Measurements from ENCODE around the gene CITED2.

Gene CITED2

GRCh38 chr6:139381216-139381865, 6.9 kb upstream of the CITED2 start:
- DNase-seq: no peak

- no peak for DNase-seq
These were observed 6.2 kb upstream of the CITED2 start for GRCh38 chr6:139380611-139381010.

DNA sequence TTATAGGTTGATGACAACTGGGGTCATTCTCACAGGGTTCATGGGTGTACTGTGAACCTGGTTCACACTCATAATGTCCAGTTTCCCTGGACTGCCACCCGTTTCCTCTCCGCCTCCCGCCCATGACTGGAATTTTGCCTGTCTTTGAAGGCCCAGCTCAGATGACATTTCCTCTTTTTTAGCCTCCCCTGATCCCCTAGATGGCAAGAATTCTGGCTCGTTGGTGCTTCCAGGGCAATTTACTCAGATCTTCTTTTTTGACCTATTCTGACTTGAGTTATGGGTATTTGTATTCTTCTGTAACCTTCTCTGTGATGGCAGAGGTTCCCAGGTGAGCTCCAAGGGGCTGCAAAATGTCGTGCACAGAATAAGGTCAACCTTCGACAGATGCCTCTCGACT, 5.7 kb upstream of the CITED2 start:
- no peak for DNase-seq

GRCh38 chr6:139378882-139379341, 4.5 kb upstream of the CITED2 start:
- no peak for DNase-seq

DNA sequence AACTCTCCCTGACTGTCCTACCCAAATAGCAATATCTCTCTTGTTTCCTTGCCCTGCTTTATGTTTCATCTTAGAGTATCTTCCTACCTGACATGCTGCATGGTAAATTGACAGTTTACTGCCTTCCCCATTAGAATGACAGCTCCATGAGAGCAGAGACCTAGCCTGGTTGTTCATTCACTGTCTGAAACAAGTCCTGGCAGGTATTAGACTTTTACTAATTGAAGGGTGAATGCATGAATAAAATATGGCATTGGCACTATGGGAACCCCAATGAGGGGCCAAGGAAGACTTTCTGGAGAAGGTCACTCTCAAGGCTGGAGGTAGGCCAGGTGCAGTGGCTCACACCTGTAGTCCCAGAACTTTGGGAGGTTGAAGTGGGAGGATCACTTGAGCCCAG, 3.8 kb upstream of the CITED2 start:
- DNase-seq: no peak

DNA sequence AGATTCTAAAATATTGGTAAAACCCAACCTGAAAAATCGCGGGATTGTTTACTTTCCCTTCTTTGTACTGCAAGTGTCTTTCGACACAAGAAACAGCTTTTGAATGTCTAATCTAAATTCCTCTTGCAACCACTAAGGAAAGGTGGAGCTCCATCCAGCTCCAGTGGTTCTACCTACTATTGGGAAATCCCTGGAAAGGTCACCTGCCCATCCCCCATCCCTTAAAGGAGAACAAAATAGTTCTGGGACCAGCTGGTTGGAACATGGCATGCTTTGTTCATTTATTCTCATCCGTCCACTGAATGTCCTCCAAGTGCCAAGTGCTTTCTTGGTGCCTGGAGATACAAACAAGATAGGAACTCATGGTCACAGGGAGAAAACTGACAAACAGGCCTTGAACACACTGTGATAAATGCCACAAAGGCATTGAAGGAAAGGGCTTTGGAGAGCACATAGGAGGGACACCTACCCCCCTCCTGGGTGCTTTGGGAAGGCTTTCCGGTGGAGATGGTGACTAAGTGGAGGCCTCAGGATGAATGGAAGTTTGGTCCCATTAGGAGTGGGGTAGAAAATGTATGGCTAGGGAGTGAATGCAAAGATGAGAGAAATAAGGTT, 2.3 kb upstream of the CITED2 start:
- no peak for DNase-seq

GRCh38 chr6:139376017-139376330, 1.5 kb upstream of the CITED2 start:
- DNase-seq: no peak

- DNase-seq: peak; percentile 93 to 99
These were observed 973 bp upstream of the CITED2 start for GRCh38 chr6:139375226-139376016.

GRCh38 chr6:139373928-139374356, 506 bp downstream of the CITED2 start:
- no peak for DNase-seq

GRCh38 chr6:139373154-139373927, 1.1 kb downstream of the CITED2 start:
- peak; percentile 57 to 74 for DNase-seq

GRCh38 chr6:139372326-139373153, 1.9 kb downstream of the CITED2 start:
- DNase-seq: peak; percentile 15 to 59

- peak in 1 of 2 experiments; percentile 56 for DNase-seq
These were observed 2.8 kb downstream of the CITED2 start for GRCh38 chr6:139371421-139372203.

DNA sequence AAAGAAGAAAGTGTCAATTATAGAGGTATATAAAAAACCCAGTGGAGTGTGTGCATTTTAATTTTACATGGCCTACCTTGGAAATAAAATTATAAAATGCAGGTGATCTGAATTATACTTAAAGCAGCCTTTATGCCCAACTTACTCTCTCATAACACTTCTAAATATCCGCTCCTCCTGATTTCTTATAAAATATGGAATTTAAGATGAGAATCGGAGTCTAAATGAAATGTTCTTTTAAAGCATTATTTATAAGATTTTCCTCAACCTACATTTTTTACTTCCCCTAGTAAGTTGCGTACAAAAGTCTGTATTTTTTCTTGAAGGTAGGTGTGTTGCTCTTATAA, 3.5 kb downstream of the CITED2 start:
- no peak for DNase-seq

DNA sequence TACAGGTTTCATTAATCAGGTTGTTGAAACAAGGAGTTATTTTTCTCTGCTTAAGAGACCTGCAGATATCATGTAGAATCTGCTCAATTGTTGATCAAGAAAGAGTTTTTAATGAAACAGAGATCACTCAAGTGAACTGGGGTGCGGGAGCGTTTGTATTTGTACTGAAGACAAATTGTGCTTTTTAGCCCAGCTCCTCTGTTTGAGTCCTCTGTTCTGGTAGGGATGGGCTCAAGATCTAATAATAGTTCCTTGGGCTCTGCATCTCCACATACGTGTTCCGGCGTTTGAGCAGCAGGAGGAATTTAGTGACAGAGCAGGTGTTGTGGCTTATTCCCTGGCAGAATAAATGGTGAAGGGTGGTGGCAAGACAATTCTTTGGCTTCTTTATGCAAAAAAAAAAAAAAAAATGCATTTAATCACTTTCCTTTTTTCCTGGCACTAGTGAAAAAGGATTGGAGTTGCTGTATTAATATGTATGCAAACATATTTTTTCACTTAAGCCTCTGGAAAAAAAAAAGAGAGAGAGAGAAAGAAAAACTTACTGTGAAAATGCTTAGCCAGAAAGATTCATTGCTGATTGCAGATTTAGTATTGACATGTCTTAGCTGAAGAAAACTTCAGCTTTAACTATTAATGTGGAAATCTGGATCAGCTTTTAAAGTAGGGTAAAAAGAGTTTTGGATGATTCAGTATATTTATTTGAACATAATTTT, 4.0 kb downstream of the CITED2 start:
- peak; percentile 31 to 71 for DNase-seq

GRCh38 chr6:139369568-139370282, 4.7 kb downstream of the CITED2 start:
- peak; percentile 35 to 69 for DNase-seq

GRCh38 chr6:139369068-139369467, 5.4 kb downstream of the CITED2 start:
- DNase-seq: no peak

- DNase-seq: no peak
These were observed 5.8 kb downstream of the CITED2 start for GRCh38 chr6:139368661-139369060.

- no peak for DNase-seq
These were observed 6.6 kb downstream of the CITED2 start for GRCh38 chr6:139367810-139368351.

DNA sequence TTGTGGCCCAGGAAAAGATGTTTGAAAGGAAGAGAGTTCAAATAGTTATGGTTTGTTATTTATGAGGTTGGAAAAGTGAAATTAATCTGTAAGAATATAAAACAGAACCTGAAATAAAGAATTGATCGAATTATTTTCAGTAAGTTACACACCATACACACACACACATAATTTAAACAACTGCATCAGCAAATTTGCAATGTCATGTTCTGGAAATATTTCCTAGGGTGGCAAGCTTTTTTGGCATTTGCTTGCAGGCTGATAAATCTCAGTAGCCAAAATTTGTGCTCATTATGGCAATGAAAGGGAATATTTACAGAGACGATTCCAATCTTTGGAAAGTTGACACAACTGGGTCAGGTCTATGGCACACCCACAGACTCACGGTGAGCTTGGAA, 9.5 kb downstream of the CITED2 start:
- DNase-seq: no peak

All from NCI-H524 (cell line).